Endothelial cell of umbilical vein (primary cell): Measurements from ENCODE around the gene ARTN. TPM values are rescaled to one million over a fixed set of nuclear protein-coding genes. Genes with fewer than 3 reads are reported as not detected.

Experiments
- BruUV-seq: library from RNA; stranded (reverse); fragments of 400-500 nt; replicated peaks from 2 replicates; lab custom pipeline; 2021; lab: Mats Ljungman, UMichigan
- CTCF ChIA-PET: fragments of 300-600, 350-600 bp; sonication (Branson Sonifier 250); formaldehyde crosslinking; loops from one replicate; lab custom pipeline; 2021; ENCODE audit warnings: antibody characterized with exemption, inconsistent platforms; lab: Charles Lee
- POLR2A ChIA-PET: fragments of 300-600, 350-600 bp; sonication (Branson Sonifier 250); formaldehyde crosslinking; loops from one replicate; lab custom pipeline; 2021; ENCODE audit warnings: antibody characterized with exemption, inconsistent platforms; lab: Charles Lee
- DNase-seq: peaks from one replicate; pipeline ENCODE4 v3.0.0-alpha.2; 2011; ENCODE audit warnings: low read depth, low spot score
- FAIRE-seq: peaks from 2 replicates; lab custom pipeline; 2011; peaks lifted over from hg19 to GRCh38; lab: Jason Lieb, UNC
- H2AFZ ChIP-seq: 2 replicates; pipeline ENCODE4 v1.6.0; 2012; ENCODE audit warnings: low read depth, low read length, control low read depth, inconsistent platforms
- H3K27ac ChIP-seq: 2 replicates; pipeline ENCODE4 v1.5.1; 2011; ENCODE audit warnings: low read depth, mild to moderate bottlenecking, control low read depth, low read length, moderate library complexity; ENCODE audit not compliant: insufficient read depth
- H3K27me3 ChIP-seq, 2 experiments: 2 replicates each; pipeline versions ENCODE4 v1.6.0 to v1.6.1; 2011; ENCODE audit warnings: low read length in 2 of 2, mixed read lengths in 1 of 2; ENCODE audit not compliant: control insufficient read depth in 2 of 2, insufficient read depth in 2 of 2
- H3K36me3 ChIP-seq, 2 experiments: 2 replicates in 1 of 2; 3 replicates in 1 of 2; pipeline ENCODE4 v1.5.1; 2011; ENCODE audit warnings: low read length in 2 of 2, mild to moderate bottlenecking in 1 of 2, moderate library complexity in 1 of 2; ENCODE audit not compliant: control insufficient read depth in 2 of 2, insufficient read depth in 2 of 2; ENCODE audit errors: extremely low read depth in 1 of 2
- H3K4me1 ChIP-seq: 3 replicates; pipeline ENCODE4 v1.5.1; 2011; ENCODE audit warnings: mild to moderate bottlenecking, low read length; ENCODE audit not compliant: control insufficient read depth, insufficient read depth; ENCODE audit errors: extremely low read depth
- H3K4me2 ChIP-seq: 2 replicates; pipeline ENCODE4 v1.6.1; 2011; ENCODE audit warnings: low read length, control low read depth, mixed read lengths; ENCODE audit not compliant: insufficient read depth
- H3K4me3 ChIP-seq, 3 experiments: fragments of 200-600 bp in 1 of 3; sonication (generic), shearing (Covaris generic) in 1 of 3; replicated peaks in 1 of 3; 2 replicates each; pipeline ENCODE4 v1.5.1; 2011 to 2016; ENCODE audit warnings: control low read depth in 3 of 3, low read length in 3 of 3, mild to moderate bottlenecking in 2 of 3, inconsistent platforms in 1 of 3, low read depth in 1 of 3, moderate library complexity in 1 of 3; ENCODE audit not compliant: insufficient read depth in 1 of 3
- H3K79me2 ChIP-seq: 2 replicates; pipeline ENCODE4 v1.6.0; 2012; ENCODE audit warnings: low read length, inconsistent platforms; ENCODE audit not compliant: control insufficient read depth, insufficient read depth
- H3K9ac ChIP-seq: replicated peaks from 2 replicates; pipeline ENCODE3; 2011; ENCODE audit warnings: low read length, control low read depth; ENCODE audit not compliant: insufficient read depth; ENCODE audit errors: extremely low read depth
- H3K9me1 ChIP-seq: replicated peaks from 3 replicates; pipeline ENCODE4 v1.6.0; 2011; ENCODE audit warnings: mild to moderate bottlenecking, low read length; ENCODE audit not compliant: control insufficient read depth, insufficient read depth; ENCODE audit errors: extremely low read depth
- H3K9me3 ChIP-seq: replicated peaks from 2 replicates; pipeline ENCODE4 v1.5.1; 2012; ENCODE audit warnings: low read length, inconsistent platforms; ENCODE audit not compliant: control insufficient read depth, insufficient read depth
- H4K20me1 ChIP-seq: replicated peaks from 2 replicates; pipeline ENCODE3; 2011; ENCODE audit warnings: mild to moderate bottlenecking, low read length; ENCODE audit not compliant: control insufficient read depth, insufficient read depth; ENCODE audit errors: extremely low read depth
- EZH2 ChIP-seq: IDR thresholded peaks from 2 replicates; pipeline ENCODE4 v1.6.1; 2012; ENCODE audit warnings: borderline replicate concordance, low read depth, mild to moderate bottlenecking, moderate library complexity, low read length, inconsistent platforms; ENCODE audit not compliant: severe bottlenecking
- FOS ChIP-seq: IDR thresholded peaks from 2 replicates; pipeline ENCODE4 v1.6.1; 2011; ENCODE audit warnings: mild to moderate bottlenecking, low read length, moderate library complexity, borderline replicate concordance; ENCODE audit not compliant: insufficient read depth
- GATA2 ChIP-seq: IDR thresholded peaks from 2 replicates; pipeline ENCODE4 v1.7.0; 2011; ENCODE audit warnings: low read depth, mild to moderate bottlenecking, moderate library complexity, mixed read lengths, low read length; ENCODE audit not compliant: insufficient read length, insufficient read depth
- JUN ChIP-seq: IDR thresholded peaks from 2 replicates; pipeline ENCODE4 v1.6.1; 2011; ENCODE audit warnings: borderline replicate concordance, low read depth; ENCODE audit not compliant: insufficient read length, insufficient read depth
- MYC ChIP-seq: IDR thresholded peaks from one replicate; pipeline ENCODE4 v1.6.1; 2011; ENCODE audit warnings: mild to moderate bottlenecking, low read depth, low read length
- POLR2A ChIP-seq: IDR thresholded peaks from 2 replicates; pipeline ENCODE4 v1.6.1; 2012; ENCODE audit warnings: low read depth, mild to moderate bottlenecking, control low read depth, low read length
- POLR2AphosphoS5 ChIP-seq: IDR thresholded peaks from 2 replicates; pipeline ENCODE4 v1.6.1; 2012; ENCODE audit warnings: low read depth, mild to moderate bottlenecking, control low read depth, low read length, moderate library complexity; ENCODE audit not compliant: insufficient read depth
- dilution Hi-C: fragments of 300-500 bp; cut with MboI; formaldehyde crosslinking; loops from one replicate; pipeline ENCODE4 v1.15.0; 2019; ENCODE audit warnings: low sequenced_read_pairs; ENCODE audit not compliant: extremely low pct_ligation_motif_present
- intact Hi-C: fragments of 100-400 bp; cut with micrococcal nuclease; formaldehyde crosslinking; loops from one replicate; pipeline ENCODE4 v1.10.0; 2022
- polyA plus RNA-seq, 4 experiments: library from polyadenylated mRNA; depleted of rRNA in 3 of 4; stranded (reverse) in 3 of 4; unstranded in 1 of 4; fragments of >200 nt; gene quantifications; 2 replicates each; pipeline versions ENCODE4 v1.2.1 to v1.2.3, GENCODE V29; 2011 to 2012; ENCODE audit warnings: missing spikeins in 1 of 4
- total RNA-seq: library from RNA; stranded (reverse); gene quantifications from 2 replicates; pipeline ENCODE4 v1.2.3, GENCODE V29; 2021
- TF ChIP-seq, protein P1 (sequence below), 2 donors: IDR thresholded peaks; 1 replicate in 1 of 2; 2 replicates in 1 of 2; pipeline ENCODE4 v1.5.1; 2011; ENCODE audit warnings: low read length in 2 of 2, mild to moderate bottlenecking in 2 of 2, moderate library complexity in 2 of 2, control low read depth in 1 of 2, inconsistent platforms in 1 of 2, low read depth in 1 of 2; ENCODE audit not compliant: insufficient read depth in 1 of 2; ENCODE audit errors: extremely low read depth in 1 of 2
- TF ChIP-seq, protein P2 (sequence below): IDR thresholded peaks from 2 replicates; pipeline ENCODE4 v1.6.1; 2011; ENCODE audit not compliant: insufficient read depth, insufficient read length

Gene ARTN
- total and polyA plus RNA-seq, 2 donors (not counting 3 experiments of a cell fraction or from before 2014, with no cell fraction given): 0.11 to 0.18 TPM

DNA sequence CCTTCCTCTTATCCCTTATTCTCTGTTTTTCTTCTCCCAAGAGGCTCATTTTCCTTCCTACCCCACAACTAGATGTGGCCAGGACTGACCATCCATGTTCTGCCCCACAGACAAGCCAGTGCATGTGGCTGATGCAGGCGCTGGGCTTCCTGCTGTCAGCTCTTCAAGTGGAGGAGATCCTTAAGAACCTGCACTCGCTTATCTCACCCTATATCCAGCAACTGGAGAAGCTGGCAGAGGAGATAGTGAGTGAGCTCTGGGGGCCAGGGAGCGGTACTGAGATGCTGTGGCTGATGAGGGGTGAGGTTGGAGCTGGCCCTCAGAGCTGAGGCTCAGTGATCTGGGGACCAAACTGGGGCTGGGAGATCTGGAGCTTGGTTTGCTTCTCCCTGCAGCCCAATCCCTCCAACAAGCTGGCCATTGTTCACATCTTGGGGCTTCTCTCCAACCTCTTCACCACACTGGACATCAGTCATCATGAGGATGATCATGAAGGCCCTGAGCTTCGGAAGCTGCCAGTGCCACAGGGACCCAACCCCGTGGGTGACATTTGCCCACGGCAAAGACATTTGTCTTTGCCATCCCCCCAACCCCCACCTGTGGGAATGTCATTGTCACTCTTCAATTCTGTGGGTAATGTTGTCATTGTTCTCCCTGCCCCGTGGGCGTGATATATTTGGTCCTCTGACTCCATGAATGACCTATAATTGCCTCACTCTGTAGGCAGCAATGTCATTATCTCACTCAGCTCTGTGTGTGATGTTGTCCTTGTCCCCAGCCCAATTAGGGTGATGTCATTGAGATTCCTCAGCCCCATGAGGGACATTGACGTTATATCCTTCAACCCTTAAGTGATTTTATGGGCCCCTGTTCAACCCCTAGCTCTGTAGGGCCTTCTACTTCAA lies 25.0 kb downstream of the ARTN start:
- Histone ChIP-seq H3K79me2 (no peaks in the 10 kb centered on the region), H3K4me2 (no peak overlapping the region), H4K20me1 (no peaks in the 10 kb centered on the region), H3K9me3 (no peaks in the 10 kb centered on the region), H3K27ac (no peak overlapping the region), H3K9me1 (no peaks in the 10 kb centered on the region), H3K4me3 (no peak overlapping the region), H3K9ac (no peak overlapping the region), H2AFZ (no peak overlapping the region), H3K27me3 (no peaks in the 10 kb centered on the region), H3K36me3 (peaks cover 5 to 33% of the 10 kb centered on the region in 2 experiments), H3K4me1 (no peaks in the 10 kb centered on the region)
- no peak for FAIRE-seq
- ChIA-PET CTCF (interaction anchor here (1.0 to 1.7 kb wide), 5 partner anchors 8 to 196 kb away, joined by 3 to 8 read pairs (median 3); partner anchors contain the start of genes ARTN and ATP6V0B), POLR2A (no interaction called here)
- no TSS peak for BruUV-seq
- intact Hi-C loops: no loop called here
- DNase-seq: no peak
- dilution Hi-C loops: no loop called here
- no peak for TF ChIP-seq GATA2
- no peak for TF ChIP-seq POLR2A
- TF ChIP-seq POLR2AphosphoS5: no peak
- TF ChIP-seq JUN: no peak
- no peak for TF ChIP-seq EZH2
- TF ChIP-seq, protein P1, sequence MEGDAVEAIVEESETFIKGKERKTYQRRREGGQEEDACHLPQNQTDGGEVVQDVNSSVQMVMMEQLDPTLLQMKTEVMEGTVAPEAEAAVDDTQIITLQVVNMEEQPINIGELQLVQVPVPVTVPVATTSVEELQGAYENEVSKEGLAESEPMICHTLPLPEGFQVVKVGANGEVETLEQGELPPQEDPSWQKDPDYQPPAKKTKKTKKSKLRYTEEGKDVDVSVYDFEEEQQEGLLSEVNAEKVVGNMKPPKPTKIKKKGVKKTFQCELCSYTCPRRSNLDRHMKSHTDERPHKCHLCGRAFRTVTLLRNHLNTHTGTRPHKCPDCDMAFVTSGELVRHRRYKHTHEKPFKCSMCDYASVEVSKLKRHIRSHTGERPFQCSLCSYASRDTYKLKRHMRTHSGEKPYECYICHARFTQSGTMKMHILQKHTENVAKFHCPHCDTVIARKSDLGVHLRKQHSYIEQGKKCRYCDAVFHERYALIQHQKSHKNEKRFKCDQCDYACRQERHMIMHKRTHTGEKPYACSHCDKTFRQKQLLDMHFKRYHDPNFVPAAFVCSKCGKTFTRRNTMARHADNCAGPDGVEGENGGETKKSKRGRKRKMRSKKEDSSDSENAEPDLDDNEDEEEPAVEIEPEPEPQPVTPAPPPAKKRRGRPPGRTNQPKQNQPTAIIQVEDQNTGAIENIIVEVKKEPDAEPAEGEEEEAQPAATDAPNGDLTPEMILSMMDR (IDR thresholded peaks at IDR 0.05; ENCODE audit: extremely low read depth in 1 of 2, insufficient read depth in 1 of 2, low read depth in 1 of 2, low read length in 2 of 2): no peak
- no peak for TF ChIP-seq MYC
- TF ChIP-seq FOS: no peak
- TF ChIP-seq, protein P2, sequence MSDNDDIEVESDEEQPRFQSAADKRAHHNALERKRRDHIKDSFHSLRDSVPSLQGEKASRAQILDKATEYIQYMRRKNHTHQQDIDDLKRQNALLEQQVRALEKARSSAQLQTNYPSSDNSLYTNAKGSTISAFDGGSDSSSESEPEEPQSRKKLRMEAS: no peak
